Heart right ventricle (tissue), 16 donors: ENCODE results near the gene USP31. TPM values are rescaled to one million over a fixed set of nuclear protein-coding genes. Genes with fewer than 3 reads are reported as not detected.

Source experiments
- ATAC-seq, 8 donors: fragments of 200-7000 bp; cut with Tn5 transposase; one replicate each; pipeline ENCODE4 v1.9.1; 2020; ENCODE audit warnings: mild to moderate bottlenecking in 8 of 8, moderate library complexity in 8 of 8, moderate number of reproducible peaks in 1 of 8
- DNase-seq, 2 donors: peaks; one replicate each; pipeline ENCODE4 v3.0.0-alpha.2; 2020
- H3K27ac ChIP-seq, 10 donors: fragments of 200-600 bp; sonication (generic) in 2 of 10; one replicate each; pipeline versions ENCODE4 v1.5.0 to v1.8.0; 2020 to 2022; ENCODE audit warnings: mild to moderate bottlenecking in 3 of 10
- H3K27me3 ChIP-seq, 7 donors: fragments of 200-600 bp; one replicate each; pipeline ENCODE4 v1.8.0; 2021 to 2022; ENCODE audit warnings: mild to moderate bottlenecking in 2 of 7
- H3K36me3 ChIP-seq, 9 donors: fragments of 200-600 bp; sonication (generic) in 1 of 9; one replicate each; pipeline versions ENCODE4 v1.5.0 to v1.8.0; 2020 to 2022; ENCODE audit warnings: mild to moderate bottlenecking in 2 of 9
- H3K4me1 ChIP-seq, 9 donors: fragments of 200-600 bp; sonication (generic) in 1 of 9; one replicate each; pipeline versions ENCODE4 v1.5.0 to v1.8.0; 2020 to 2022; ENCODE audit warnings: mild to moderate bottlenecking in 4 of 9
- H3K4me3 ChIP-seq, 10 donors: fragments of 200-600 bp; sonication (generic) in 2 of 10; one replicate each; pipeline versions ENCODE4 v1.5.0 to v1.8.0; 2020 to 2022; ENCODE audit warnings: mild to moderate bottlenecking in 7 of 10, moderate library complexity in 2 of 10
- H3K9me3 ChIP-seq, 11 donors: fragments of 200-600 bp in 10 of 11; sonication (generic) in 2 of 11; one replicate each; pipeline versions ENCODE4 v1.5.0 to v1.8.0; 2013 to 2022; ENCODE audit warnings: mild to moderate bottlenecking in 2 of 11, control low read depth in 1 of 11, moderate library complexity in 1 of 11
- WGBS, 2 donors: extraction: QIAGEN DNeasy Blood & Tissue Kit; methylation state at CpG; one replicate each; pipeline ENCODE4 v1.1.7; 2013; ENCODE audit warnings: inconsistent platforms in 1 of 2; 5-methylcytosine and 5-hydroxymethylcytosine counted together
- intact Hi-C, 10 donors: fragments of 100-400 bp; cut with DNase I; formaldehyde crosslinking; loops; one replicate each; pipeline versions ENCODE4 v1.11.1 to v1.14.2; 2022
- polyA plus RNA-seq, 2 donors: library from polyadenylated mRNA; stranded (reverse); fragments of 200-250 nt; gene quantifications; one replicate each; pipeline ENCODE4 v1.2.3, GENCODE V29; 2013
- total RNA-seq, 10 donors: library from RNA; stranded (reverse); fragmentation: NEBNext Ultra II Directional in 3 of 10; extraction: Animal tissue kit (Norgen Biotek cat#: 25700) in 3 of 10; gene quantifications; one replicate each; pipeline versions ENCODE4 v1.2.1 to v1.2.4, GENCODE V29; 2021 to 2023
- TF ChIP-seq, protein P1 (sequence below), 9 donors: fragments of 200-600 bp; sonication (generic) in 2 of 9; IDR thresholded peaks; one replicate each; pipeline versions ENCODE4 v1.5.0 to v1.8.0; 2021 to 2022; ENCODE audit warnings: antibody characterized with exemption in 9 of 9, mild to moderate bottlenecking in 5 of 9, moderate library complexity in 1 of 9
- donor health status: Arrhythmogenic right ventricular cardiomyopathy.
- donor health status: ischemic (EF 13 %, LVEDD 7.1; RV severe dilation, severe dysfunction).
- donor health status: healthy with polysubstance abuse.
- donor health status: DM: no; HTN: yes; CAD: no.
- donor health status: DM: no; HTN: no; CAD: no.
- donor health status: ischemic (EF 25% LVEDD 6.9; RV normal size, moderate dysfunction).
- donor health status: ischemic (EF 25% LVEDD 5.7; RV mildly dilated, moderate dysfunction).
- donor health status: healthy.
- donor health status: DM: yes; HTN: yes; CAD: no.
- donor health status: Ischemic cardiomyopathy.
- donor health status: ischemic (EF 35%, LVEDD 5.7; RV mildly dilated, moderate dysfunction).
- donor health status: nonischemic (EF 11% LVEDD 7.7; RV severe dilation, severe dysfunction).
- donor health status: DM: yes; HTN: yes; CAD: no.
- donor health status: PGD.
- donor health status: ischemic (EF 29% LVEDD 5.4; RV normal size, mild dysfunction).
- donor health status: nonischemic (EF 23%, LVEDD 6.1; RV moderate dilation, normal function).

USP31 gene
- total and polyA plus RNA-seq, 12 donors: 8.9 to 32.1 (median 22.4) TPM

DNA sequence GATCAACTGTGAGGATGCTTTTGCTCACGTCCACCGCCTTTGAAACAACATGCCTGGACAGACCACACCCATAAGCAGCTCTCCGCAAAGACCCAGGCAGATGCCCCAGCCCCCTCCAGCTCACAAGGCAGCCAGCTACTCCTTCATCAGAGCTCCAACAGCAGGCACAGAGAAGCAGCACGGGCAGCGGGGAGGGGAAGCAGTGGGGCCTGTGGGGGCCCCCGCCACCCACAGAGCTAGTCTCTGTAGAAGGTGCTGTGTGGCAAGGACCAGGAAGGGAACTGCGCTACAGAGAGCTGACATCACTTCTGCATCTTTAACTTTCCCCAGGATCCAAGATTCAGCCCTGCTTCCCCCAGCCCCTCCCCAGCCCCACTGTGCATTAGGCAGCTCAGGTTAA is 23.3 kb upstream of the USP31 start:
- no peak overlapping the region for H3K4me3 ChIP-seq
- no peaks in the 10 kb centered on the region for H3K9me3 ChIP-seq
- intact Hi-C loops: loop anchor here in 1 of 10 donors (10.0 kb wide), 1 partner anchor 278 kb away; no protein-coding TSS in a partner anchor
- H3K27me3 ChIP-seq: peaks cover 0 to 54% (median 16%) of the 10 kb centered on the region in 7 donors
- no peak overlapping the region for H3K27ac ChIP-seq
- H3K36me3 ChIP-seq: no peaks in the 10 kb centered on the region
- TF ChIP-seq, protein P1, sequence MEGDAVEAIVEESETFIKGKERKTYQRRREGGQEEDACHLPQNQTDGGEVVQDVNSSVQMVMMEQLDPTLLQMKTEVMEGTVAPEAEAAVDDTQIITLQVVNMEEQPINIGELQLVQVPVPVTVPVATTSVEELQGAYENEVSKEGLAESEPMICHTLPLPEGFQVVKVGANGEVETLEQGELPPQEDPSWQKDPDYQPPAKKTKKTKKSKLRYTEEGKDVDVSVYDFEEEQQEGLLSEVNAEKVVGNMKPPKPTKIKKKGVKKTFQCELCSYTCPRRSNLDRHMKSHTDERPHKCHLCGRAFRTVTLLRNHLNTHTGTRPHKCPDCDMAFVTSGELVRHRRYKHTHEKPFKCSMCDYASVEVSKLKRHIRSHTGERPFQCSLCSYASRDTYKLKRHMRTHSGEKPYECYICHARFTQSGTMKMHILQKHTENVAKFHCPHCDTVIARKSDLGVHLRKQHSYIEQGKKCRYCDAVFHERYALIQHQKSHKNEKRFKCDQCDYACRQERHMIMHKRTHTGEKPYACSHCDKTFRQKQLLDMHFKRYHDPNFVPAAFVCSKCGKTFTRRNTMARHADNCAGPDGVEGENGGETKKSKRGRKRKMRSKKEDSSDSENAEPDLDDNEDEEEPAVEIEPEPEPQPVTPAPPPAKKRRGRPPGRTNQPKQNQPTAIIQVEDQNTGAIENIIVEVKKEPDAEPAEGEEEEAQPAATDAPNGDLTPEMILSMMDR (IDR thresholded peaks at IDR 0.05): no peak
- DNase-seq (no peak), ATAC-seq (no peak)
- 42% methylated on average over 7 of the region's 7 CpGs for WGBS, 2 donors
- no peaks in the 10 kb centered on the region for H3K4me1 ChIP-seq

DNA sequence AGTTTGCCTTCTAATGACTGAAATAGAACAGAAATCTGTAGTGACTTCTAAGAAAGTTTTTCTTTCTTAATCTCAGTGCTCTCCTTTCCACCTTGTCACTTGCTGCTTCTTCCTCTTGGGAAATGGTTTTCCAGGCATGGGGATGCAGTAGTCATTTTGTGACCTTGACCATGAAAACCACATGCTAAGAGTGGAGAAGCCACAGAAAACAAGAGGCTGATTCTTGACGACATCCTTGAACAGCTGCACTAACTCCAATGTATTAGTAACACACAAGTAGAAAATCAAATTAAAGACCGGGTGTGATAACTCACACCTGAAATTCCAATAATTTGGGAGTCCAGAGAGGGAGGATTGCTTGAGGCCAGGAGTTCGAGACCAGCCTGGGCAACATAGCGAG is 15.5 kb upstream of the USP31 start:
- H3K9me3 ChIP-seq: peaks cover 0 to 12% (median 0%) of the 10 kb centered on the region in 11 donors
- TF ChIP-seq, protein P1 (IDR thresholded peaks at IDR 0.05): no peak
- H3K4me1 ChIP-seq: no peaks in the 10 kb centered on the region
- no peaks in the 10 kb centered on the region for H3K36me3 ChIP-seq
- DNase-seq: no peak
- WGBS, 2 donors: 84 to 88% methylated on average over 4 of the region's 4 CpGs
- peaks cover 0 to 17% (median 6%) of the 10 kb centered on the region in 7 donors for H3K27me3 ChIP-seq
- intact Hi-C loops: no loop called here
- no peak for ATAC-seq
- no peak overlapping the region for H3K4me3 ChIP-seq
- H3K27ac ChIP-seq: no peak overlapping the region

DNA sequence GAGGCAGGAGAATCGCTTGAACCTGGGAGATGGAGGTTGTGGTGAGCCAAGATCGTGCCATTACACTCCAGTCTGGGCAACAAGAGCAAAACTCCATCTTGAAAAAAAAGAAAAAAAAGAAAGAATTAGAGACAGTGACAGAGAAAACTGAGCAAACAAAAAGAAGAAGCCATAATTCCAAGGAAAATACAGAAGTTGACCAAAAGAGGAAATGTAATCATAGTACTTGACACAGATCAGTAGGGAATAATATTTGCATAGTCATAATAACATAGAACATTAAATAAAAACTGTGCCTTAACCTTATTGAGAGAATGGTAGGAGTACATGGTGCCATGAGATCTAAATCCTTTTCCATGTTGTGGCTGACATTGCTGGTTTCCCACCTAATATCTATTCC is 14.7 kb upstream of the USP31 start:
- H3K4me3 ChIP-seq: no peak overlapping the region
- peaks cover 0 to 12% (median 0%) of the 10 kb centered on the region in 11 donors for H3K9me3 ChIP-seq
- 88 to 90% methylated on average over 2 of the region's 2 CpGs for WGBS, 2 donors
- intact Hi-C loops: no loop called here
- DNase-seq (no peak), ATAC-seq (no peak)
- H3K27me3 ChIP-seq: peaks cover 0 to 17% (median 6%) of the 10 kb centered on the region in 7 donors
- no peak overlapping the region for H3K27ac ChIP-seq
- TF ChIP-seq, protein P1 (IDR thresholded peaks at IDR 0.05): no peak
- no peaks in the 10 kb centered on the region for H3K36me3 ChIP-seq
- no peaks in the 10 kb centered on the region for H3K4me1 ChIP-seq

DNA sequence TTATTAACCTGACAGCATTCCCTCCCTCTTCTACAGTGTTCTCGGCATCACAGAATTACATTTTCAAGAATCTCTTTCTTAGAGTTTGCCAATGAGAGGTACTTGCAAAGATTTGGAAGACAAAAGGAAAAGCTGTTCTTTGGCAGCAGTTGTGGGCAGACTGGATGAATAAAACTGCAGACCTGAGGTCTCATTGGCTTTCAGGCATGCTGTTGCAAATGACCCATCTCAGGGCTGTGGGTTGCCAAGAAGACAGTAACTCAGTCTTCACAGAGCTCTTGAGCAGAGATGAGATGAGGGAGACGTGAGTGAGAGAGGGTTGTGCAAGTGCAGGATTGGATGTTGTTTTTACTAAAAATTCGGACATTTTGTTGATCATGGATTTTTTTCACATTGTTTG is 11.3 kb upstream of the USP31 start:
- ATAC-seq (no peak), DNase-seq (no peak)
- no peaks in the 10 kb centered on the region for H3K4me1 ChIP-seq
- peaks cover 0 to 9% (median 0%) of the 10 kb centered on the region in 11 donors for H3K9me3 ChIP-seq
- 79 to 80% methylated on average over 3 of the region's 3 CpGs for WGBS, 2 donors
- H3K4me3 ChIP-seq: no peak overlapping the region
- intact Hi-C loops: no loop called here
- TF ChIP-seq, protein P1 (IDR thresholded peaks at IDR 0.05): no peak
- no peaks in the 10 kb centered on the region for H3K36me3 ChIP-seq
- H3K27me3 ChIP-seq: peaks cover 0 to 7% (median 0%) of the 10 kb centered on the region in 7 donors
- H3K27ac ChIP-seq: no peak overlapping the region
